PFSK-1 (cell line): Measurements from ENCODE around the gene PHF11.

Experiments
- FOXP2 ChIP-seq: optimal IDR thresholded peaks from 2 replicates; pipeline ENCODE3; 2011; ENCODE audit warnings: borderline replicate concordance, control low read depth, inconsistent platforms; ENCODE audit not compliant: insufficient read depth; ENCODE audit errors: extremely low read length, extremely low read depth
- POLR2AphosphoS5 ChIP-seq: IDR thresholded peaks from 2 replicates; pipeline ENCODE4 v1.6.1; 2012; ENCODE audit warnings: low read depth, mild to moderate bottlenecking, control low read depth, low read length, moderate library complexity
- SIN3A ChIP-seq: IDR thresholded peaks from 2 replicates; pipeline ENCODE4 v1.6.1; 2012; ENCODE audit warnings: mild to moderate bottlenecking, low read length, moderate library complexity, borderline replicate concordance; ENCODE audit not compliant: insufficient read depth
- TAF1 ChIP-seq: IDR thresholded peaks from 2 replicates; pipeline ENCODE4 v1.6.1; 2012; ENCODE audit warnings: low read length, control low read depth, borderline replicate concordance; ENCODE audit not compliant: insufficient read depth
- TF ChIP-seq, protein P1 (sequence below), 2 experiments: IDR thresholded peaks; 2 replicates each; pipeline versions ENCODE4 v1.6.1 to v1.8.0; 2011 to 2012; ENCODE audit warnings: low read depth in 2 of 2, low read length in 2 of 2, control low read depth in 1 of 2, inconsistent platforms in 1 of 2, mild to moderate bottlenecking in 1 of 2, moderate library complexity in 1 of 2; ENCODE audit not compliant: insufficient read depth in 1 of 2

The PHF11 gene

DNA sequence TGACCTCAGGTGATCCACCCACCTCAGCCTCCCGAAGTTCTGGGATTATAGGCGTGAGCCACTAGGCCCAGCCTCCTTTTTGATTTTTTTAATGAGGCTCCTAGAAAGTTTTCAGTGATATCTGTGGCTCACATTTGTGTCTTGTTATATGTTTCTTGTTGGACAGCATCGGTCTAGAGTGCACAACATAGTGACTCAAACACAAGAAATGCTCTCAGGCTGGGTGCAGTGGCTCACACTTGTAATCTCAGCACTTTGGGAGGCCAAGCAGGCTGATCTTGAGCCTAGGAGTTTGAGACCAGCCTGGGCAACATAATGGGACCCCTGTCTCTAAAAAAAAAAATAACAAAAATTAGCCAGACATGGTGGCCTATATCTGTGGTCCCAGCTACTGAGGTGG, 8.2 kb downstream of the PHF11 start:
- TF ChIP-seq, protein P1, sequence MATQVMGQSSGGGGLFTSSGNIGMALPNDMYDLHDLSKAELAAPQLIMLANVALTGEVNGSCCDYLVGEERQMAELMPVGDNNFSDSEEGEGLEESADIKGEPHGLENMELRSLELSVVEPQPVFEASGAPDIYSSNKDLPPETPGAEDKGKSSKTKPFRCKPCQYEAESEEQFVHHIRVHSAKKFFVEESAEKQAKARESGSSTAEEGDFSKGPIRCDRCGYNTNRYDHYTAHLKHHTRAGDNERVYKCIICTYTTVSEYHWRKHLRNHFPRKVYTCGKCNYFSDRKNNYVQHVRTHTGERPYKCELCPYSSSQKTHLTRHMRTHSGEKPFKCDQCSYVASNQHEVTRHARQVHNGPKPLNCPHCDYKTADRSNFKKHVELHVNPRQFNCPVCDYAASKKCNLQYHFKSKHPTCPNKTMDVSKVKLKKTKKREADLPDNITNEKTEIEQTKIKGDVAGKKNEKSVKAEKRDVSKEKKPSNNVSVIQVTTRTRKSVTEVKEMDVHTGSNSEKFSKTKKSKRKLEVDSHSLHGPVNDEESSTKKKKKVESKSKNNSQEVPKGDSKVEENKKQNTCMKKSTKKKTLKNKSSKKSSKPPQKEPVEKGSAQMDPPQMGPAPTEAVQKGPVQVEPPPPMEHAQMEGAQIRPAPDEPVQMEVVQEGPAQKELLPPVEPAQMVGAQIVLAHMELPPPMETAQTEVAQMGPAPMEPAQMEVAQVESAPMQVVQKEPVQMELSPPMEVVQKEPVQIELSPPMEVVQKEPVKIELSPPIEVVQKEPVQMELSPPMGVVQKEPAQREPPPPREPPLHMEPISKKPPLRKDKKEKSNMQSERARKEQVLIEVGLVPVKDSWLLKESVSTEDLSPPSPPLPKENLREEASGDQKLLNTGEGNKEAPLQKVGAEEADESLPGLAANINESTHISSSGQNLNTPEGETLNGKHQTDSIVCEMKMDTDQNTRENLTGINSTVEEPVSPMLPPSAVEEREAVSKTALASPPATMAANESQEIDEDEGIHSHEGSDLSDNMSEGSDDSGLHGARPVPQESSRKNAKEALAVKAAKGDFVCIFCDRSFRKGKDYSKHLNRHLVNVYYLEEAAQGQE (IDR thresholded peaks at IDR 0.05; ENCODE audit: insufficient read depth in 1 of 2, low read depth in 2 of 2, low read length in 2 of 2) = no peak
- TF ChIP-seq POLR2AphosphoS5 (no peak), TAF1 (no peak), SIN3A (no peak), FOXP2 (no peak)

DNA sequence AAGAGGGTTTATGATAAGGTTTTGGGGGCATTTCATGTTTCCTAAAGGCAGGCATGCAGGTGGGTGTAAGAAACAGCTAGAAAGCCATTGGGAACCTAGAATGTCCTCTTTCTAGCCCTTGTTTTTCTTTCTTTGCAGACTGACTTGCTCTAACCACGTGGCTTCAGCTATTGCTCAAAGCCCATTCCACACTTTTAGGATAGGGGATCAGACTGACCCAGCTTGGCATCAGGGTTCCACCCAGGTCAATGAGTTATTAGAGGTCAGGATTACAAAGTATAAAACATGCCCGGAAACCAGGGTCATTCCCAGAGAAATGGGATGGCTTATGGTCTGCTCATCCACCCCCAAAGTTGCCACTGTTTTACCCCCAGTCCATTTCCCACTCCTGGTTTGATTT, 16.8 kb downstream of the PHF11 start:
- no peak for TF ChIP-seq POLR2AphosphoS5
- no peak for TF ChIP-seq SIN3A
- TF ChIP-seq FOXP2 = no peak
- TF ChIP-seq TAF1 = no peak
- TF ChIP-seq, protein P1 (IDR thresholded peaks at IDR 0.05; ENCODE audit: insufficient read depth in 1 of 2, low read depth in 2 of 2, low read length in 2 of 2) = no peak

DNA sequence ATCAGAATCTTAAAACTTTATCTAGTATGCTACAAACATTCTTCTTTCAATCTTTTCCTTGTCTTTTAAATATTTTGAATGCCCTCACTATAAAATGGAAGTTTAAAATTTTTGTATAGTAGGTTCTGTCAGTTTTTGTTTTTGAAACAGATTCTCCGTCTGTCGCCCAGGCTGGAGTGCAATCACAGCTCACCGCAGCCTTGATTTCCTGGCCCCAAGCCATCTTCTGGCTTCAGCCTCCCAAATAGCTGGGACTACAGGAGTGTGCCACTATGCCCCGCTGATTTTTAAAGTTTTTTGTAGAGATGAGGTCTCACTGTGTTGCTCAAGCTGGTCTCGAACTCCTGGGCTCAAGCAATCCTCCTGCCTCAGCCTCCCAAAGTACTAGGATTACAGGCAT, 20.7 kb downstream of the PHF11 start:
- no peak for TF ChIP-seq TAF1
- TF ChIP-seq FOXP2 = no peak
- TF ChIP-seq SIN3A = no peak
- no peak for TF ChIP-seq POLR2AphosphoS5
- TF ChIP-seq, protein P1 (IDR thresholded peaks at IDR 0.05; ENCODE audit: insufficient read depth in 1 of 2, low read depth in 2 of 2, low read length in 2 of 2) = no peak

DNA sequence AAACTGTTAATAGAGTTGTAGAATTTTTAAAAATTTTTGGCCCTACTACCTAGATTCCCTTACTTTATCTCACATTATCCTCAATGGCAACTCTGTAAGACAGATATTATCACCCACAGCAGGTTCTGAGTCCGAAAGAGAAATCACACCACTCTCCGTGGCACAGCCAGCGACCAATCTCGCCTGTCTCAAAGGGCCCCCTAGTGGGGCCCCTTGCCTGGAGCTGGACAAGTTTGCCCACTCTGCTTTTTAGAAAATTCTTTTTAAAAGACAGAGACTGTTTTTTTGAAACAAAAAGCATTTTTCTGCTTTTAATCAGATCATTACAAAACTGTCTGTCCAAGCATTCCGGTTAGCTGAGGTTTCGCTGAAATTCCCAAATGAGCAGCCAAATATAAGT, 21.7 kb downstream of the PHF11 start:
- TF ChIP-seq TAF1 (no peak), FOXP2 (no peak), SIN3A (no peak), POLR2AphosphoS5 (no peak)
- TF ChIP-seq, protein P1 (IDR thresholded peaks at IDR 0.05; ENCODE audit: insufficient read depth in 1 of 2, low read depth in 2 of 2, low read length in 2 of 2) = no peak

DNA sequence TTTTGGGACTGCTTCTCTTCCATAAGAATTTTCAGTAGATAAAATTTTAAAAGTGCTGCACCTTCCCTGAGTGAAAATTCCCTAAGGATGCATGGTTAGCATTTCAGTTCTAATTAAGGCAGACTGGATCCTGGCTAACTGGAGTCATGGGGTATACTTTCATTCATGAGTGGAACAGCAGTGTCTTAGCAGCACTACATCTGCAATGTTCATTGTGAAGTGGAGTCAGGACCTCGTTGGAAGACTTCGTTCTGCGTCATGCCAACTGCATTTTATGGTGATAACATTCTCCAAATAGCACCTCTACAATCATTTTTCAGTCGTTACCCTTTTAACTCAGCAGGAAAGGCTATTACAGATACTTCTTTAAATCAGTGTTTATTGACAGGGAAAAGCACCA, 25.5 kb downstream of the PHF11 start:
- TF ChIP-seq POLR2AphosphoS5 = no peak
- TF ChIP-seq SIN3A = no peak
- no peak for TF ChIP-seq FOXP2
- TF ChIP-seq, protein P1 (IDR thresholded peaks at IDR 0.05; ENCODE audit: insufficient read depth in 1 of 2, low read depth in 2 of 2, low read length in 2 of 2) = no peak
- TF ChIP-seq TAF1 = no peak
